GM18526 (cell line): ENCODE results near the gene CAMK2B.

ENCODE experiments used
- POLR2A ChIP-seq: IDR thresholded peaks from 3 replicates; pipeline ENCODE4 v1.6.1; 2011; ENCODE audit not compliant: insufficient read length; ENCODE audit errors: extremely low read depth

Gene CAMK2B

GRCh38 chr7:44186736-44187135 lies 138.7 kb downstream of the CAMK2B start:
- TF ChIP-seq POLR2A, result no peak

GRCh38 chr7:44185729-44186128 lies 139.7 kb downstream of the CAMK2B start:
- TF ChIP-seq POLR2A, result no peak

- TF ChIP-seq POLR2A, result no peak
Observed at GRCh38 chr7:44184873-44185446, 140.4 kb downstream of the CAMK2B start.

GRCh38 chr7:44184206-44184872 lies 141.1 kb downstream of the CAMK2B start:
- TF ChIP-seq POLR2A, result no peak

DNA sequence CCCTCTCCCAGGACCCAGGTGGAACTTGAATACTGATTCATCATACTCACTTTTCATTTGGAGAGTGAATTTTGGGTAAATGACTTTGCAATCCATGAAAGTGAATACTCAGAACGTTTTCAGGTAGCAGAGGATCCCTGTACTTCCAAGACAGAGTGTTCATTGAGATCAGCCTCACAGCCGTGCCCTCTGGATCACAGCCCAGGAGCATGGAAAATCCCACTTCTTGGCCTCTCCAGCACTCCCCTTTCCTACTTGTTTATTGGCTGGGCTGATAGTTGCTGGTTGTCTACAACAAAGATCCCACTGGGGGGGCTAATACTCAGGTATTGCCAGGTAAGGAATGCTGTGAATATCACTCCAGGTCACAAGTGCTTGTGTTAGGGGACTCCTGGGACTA lies 142.0 kb downstream of the CAMK2B start:
- no peak for TF ChIP-seq POLR2A

DNA sequence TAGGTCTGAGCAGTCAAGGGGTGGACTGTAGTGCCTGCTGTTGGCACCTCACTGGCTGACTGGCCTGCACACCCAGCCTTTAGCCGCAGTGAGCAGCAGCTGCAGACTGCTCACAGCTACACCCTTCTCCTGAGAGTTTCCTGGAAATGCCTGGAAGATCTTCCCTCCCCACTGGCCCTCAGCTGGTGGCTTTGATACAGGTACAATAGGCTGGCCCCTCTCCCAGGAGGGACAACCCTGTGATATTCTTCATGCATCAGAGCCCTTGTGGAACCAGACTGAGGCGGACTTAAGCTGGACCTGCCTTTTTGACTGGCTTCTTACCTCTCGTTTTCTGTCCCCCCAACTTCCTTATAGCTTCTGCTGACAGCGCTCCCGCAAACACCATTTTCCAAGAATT lies 142.6 kb downstream of the CAMK2B start:
- no peak for TF ChIP-seq POLR2A

GRCh38 chr7:44180631-44181030 lies 144.8 kb downstream of the CAMK2B start:
- TF ChIP-seq POLR2A, result no peak

GRCh38 chr7:44177570-44178131 lies 147.7 kb downstream of the CAMK2B start:
- no peak for TF ChIP-seq POLR2A

DNA sequence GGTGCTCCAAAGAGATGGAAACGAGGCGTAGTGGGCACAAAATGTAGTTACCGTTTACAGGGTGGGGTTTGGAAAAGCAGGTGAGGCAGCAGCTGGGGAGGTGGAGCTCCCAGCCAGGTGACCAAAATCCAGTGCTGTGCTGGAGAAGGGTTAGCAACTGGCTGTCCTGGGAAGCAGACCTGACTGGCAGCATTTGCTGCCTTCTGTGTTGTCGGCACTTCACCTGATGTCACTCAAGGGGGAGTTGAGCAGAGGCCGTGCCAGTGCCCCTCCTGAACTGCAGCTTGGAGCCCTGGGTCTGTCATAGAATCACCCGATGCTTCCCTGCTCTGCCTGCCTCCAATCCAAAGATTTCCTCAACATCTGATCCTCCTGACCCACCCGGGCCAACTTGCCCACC lies 148.9 kb downstream of the CAMK2B start:
- no peak for TF ChIP-seq POLR2A

DNA sequence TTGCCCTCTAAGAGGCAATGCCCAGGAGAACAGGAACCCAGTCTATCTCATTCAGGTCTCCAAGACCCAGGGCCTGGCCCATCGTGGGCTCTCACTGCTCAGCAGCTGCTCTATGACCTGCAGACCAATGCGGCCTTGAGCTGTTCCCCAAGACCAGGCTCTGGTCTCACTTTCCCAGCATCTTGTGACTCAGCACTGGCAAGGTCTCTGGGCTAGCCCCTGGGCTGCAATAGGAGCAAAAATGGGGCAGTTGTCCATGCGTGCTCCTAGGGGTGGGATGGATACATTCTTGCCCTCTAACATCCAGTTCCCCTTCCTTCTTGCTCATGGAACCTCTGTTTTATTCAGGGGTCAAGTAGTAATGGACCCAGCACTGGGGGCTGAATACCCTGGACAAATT lies 149.7 kb downstream of the CAMK2B start:
- TF ChIP-seq POLR2A, result no peak

- TF ChIP-seq POLR2A, result no peak
Observed at GRCh38 chr7:44173911-44174693, 151.3 kb downstream of the CAMK2B start.

DNA sequence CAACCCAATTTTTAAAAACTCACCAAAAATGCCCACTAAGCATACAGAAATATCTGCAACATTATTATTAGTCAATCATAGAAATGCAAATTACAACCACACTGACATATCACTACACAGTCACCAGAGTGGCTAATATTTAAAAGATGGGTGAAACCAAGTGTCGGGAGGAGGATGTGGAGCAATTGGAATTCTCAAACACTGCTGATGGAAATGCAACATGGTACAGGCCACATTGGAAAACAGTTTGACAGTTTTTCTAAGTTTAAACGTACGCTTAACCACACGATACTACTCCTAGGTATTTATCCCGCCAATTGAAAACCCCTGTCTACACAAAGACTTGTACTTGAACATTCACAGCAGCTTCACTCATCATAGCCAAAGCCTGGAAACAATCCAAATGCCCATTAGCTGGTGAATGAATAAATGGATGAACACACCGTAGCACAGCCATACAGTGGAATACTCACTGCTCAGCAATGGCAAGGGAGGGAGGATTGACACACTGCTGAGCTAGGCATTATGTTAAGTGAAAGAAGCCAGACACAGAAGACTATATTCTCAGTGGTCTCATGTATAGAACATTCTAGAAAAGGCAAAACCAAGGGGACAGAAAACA lies 152.5 kb downstream of the CAMK2B start:
- no peak for TF ChIP-seq POLR2A

GRCh38 chr7:44172352-44172751 lies 153.0 kb downstream of the CAMK2B start:
- no peak for TF ChIP-seq POLR2A

- TF ChIP-seq POLR2A, result no peak
Observed at GRCh38 chr7:44167920-44168319, 157.5 kb downstream of the CAMK2B start.
